Peyer's patch (tissue), 4 donors: ENCODE measurements around the gene HOXA5. TPM values are rescaled to one million over a fixed set of nuclear protein-coding genes. Genes with fewer than 3 reads are reported as not detected.

Source experiments
- DNase-seq, 3 donors: peaks; one replicate each; pipeline ENCODE4 v3.0.0-alpha.2; 2017 to 2019
- H3K27ac ChIP-seq, 4 donors: fragments of 200-600 bp; sonication (generic); one replicate each; pipeline ENCODE4 v1.5.1; 2016 to 2019
- H3K27me3 ChIP-seq, 2 donors: fragments of 200-600 bp; sonication (generic); one replicate each; pipeline ENCODE4 v1.5.1; 2019
- H3K36me3 ChIP-seq, 3 donors: fragments of 200-600 bp; sonication (generic); one replicate each; pipeline ENCODE4 v1.5.1; 2016 to 2019
- H3K4me1 ChIP-seq, 4 donors: fragments of 200-600 bp; sonication (generic); one replicate each; pipeline ENCODE4 v1.5.1; 2016 to 2019
- H3K4me3 ChIP-seq, 4 donors: fragments of 200-600 bp; sonication (generic); 1 replicate in 3 of 4; 2 replicates in 1 of 4; pipeline ENCODE4 v1.5.1; 2016 to 2019; ENCODE audit warnings: mild to moderate bottlenecking in 1 of 4
- H3K9me3 ChIP-seq, 4 donors: fragments of 200-600 bp; sonication (generic); one replicate each; pipeline ENCODE4 v1.5.1; 2016 to 2019; ENCODE audit warnings: mild to moderate bottlenecking in 1 of 4
- POLR2A ChIP-seq, 2 donors: fragments of 450-650 bp; IDR thresholded peaks; one replicate each; pipeline ENCODE4 v1.5.1; 2017; ENCODE audit warnings: antibody characterized with exemption in 2 of 2, mild to moderate bottlenecking in 2 of 2, moderate library complexity in 2 of 2
- total RNA-seq, 4 donors: library from RNA; depleted of rRNA; stranded (reverse); fragments of >200 nt; gene quantifications; one replicate each; pipeline ENCODE4 v1.1.0, GENCODE V29; 2016
- TF ChIP-seq, protein P1 (sequence below), 6 experiments: fragments of 450-650 bp in 4 of 6; fragments of 200-600 bp in 2 of 6; sonication (generic) in 1 of 6; IDR thresholded peaks; one replicate each; pipeline ENCODE4 v1.5.1; 2017 to 2019; ENCODE audit warnings: antibody characterized with exemption in 6 of 6, mild to moderate bottlenecking in 3 of 6, moderate library complexity in 1 of 6

Gene HOXA5
- total RNA-seq, 4 donors from 2014 or later: 8.3 to 24.3 (median 20.1) TPM

DNA sequence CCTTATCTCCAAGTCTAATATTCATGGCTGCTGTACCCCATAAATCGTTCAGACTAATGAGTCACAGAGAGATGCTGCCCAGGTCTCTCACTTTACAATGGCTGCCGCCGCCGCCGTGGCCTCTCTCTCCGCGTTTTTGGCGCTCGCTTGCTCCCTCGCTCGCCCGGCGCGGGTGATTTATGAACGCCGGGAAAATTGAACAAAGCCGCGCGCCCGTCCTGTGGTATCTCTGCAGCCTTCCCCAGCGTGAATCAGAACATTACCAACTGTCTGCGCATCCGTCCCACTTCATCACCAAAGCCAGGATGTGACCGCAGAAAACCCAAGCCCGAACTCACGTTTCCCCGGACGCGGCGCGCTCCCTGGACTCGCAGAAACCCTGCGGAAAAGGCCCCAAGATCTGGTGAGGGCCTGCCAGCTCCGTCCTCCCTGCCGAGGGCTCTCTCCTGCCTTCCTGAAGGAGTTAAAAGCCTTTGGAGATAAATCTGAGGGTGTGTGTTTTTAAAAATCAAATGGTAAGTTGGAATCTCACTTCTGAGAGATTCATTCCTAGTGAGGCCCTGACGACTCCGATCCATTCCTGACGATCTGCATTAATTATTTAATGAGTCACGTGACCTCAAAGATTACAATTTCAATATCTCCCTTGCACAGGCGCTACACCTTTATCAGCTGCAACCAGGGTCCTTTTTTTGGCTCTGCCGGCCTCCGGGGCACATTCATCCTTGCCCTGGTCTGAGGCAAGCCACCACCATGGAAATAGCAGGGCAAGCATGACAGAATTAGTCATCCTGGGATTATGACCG, 19.2 kb downstream of the HOXA5 start:
- no peaks in the 10 kb centered on the region for H3K36me3 ChIP-seq
- TF ChIP-seq POLR2A (IDR thresholded peaks at IDR 0.05): no peak
- TF ChIP-seq, protein P1, sequence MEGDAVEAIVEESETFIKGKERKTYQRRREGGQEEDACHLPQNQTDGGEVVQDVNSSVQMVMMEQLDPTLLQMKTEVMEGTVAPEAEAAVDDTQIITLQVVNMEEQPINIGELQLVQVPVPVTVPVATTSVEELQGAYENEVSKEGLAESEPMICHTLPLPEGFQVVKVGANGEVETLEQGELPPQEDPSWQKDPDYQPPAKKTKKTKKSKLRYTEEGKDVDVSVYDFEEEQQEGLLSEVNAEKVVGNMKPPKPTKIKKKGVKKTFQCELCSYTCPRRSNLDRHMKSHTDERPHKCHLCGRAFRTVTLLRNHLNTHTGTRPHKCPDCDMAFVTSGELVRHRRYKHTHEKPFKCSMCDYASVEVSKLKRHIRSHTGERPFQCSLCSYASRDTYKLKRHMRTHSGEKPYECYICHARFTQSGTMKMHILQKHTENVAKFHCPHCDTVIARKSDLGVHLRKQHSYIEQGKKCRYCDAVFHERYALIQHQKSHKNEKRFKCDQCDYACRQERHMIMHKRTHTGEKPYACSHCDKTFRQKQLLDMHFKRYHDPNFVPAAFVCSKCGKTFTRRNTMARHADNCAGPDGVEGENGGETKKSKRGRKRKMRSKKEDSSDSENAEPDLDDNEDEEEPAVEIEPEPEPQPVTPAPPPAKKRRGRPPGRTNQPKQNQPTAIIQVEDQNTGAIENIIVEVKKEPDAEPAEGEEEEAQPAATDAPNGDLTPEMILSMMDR (IDR thresholded peaks at IDR 0.05): no peak
- H3K4me3 ChIP-seq: peak overlapping the region in 2 of 4 donors; percentile 30 to 35
- DNase-seq: peak in 2 of 3 donors; percentile 8 to 58
- H3K4me1 ChIP-seq: peaks cover 0 to 89% (median 5%) of the 10 kb centered on the region in 4 donors
- H3K27me3 ChIP-seq: no peaks in the 10 kb centered on the region
- H3K27ac ChIP-seq: peak overlapping the region in 3 of 4 donors; percentile 61 to 85 (median 74)
- no peaks in the 10 kb centered on the region for H3K9me3 ChIP-seq

DNA sequence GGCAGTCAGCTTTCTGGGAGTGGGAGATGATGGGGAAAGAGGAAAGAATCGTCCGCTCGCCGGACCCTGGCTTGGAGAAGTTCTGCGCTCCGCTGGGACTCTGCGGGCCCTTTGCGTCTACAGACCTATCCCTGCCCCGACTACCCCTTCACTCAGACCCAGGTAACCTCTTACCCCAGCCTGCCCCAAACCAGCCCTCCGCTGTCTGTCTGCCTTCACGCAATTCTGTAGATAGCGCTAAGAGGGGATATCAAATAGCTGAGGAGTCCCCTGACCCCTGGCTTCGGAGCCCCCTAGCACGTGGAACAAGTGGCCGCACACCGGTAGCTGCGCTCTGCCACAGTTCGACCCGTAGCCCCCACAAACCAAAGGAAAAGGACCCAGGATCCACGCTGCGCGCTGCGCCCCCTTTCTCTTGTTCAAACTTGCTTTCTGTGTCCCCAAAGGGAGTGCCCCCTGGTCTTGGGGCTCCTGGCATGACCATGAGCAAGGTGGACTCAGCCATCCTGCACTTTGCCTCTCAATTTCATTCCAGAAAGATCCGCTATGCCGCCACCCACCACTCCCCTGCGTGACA, 19.9 kb downstream of the HOXA5 start:
- Histone ChIP-seq H3K9me3 (no peaks in the 10 kb centered on the region), H3K27ac (peak overlapping the region; percentile 10 to 85 (median 68)), H3K4me1 (peaks cover 0 to 89% (median 4%) of the 10 kb centered on the region in 4 donors), H3K4me3 (peak overlapping the region in 2 of 4 donors; percentile 35 to 50), H3K36me3 (no peaks in the 10 kb centered on the region), H3K27me3 (no peaks in the 10 kb centered on the region)
- peak in 1 of 3 donors; percentile 55 for DNase-seq
- TF ChIP-seq POLR2A (IDR thresholded peaks at IDR 0.05): no peak
- TF ChIP-seq, protein P1 (IDR thresholded peaks at IDR 0.05): no peak

DNA sequence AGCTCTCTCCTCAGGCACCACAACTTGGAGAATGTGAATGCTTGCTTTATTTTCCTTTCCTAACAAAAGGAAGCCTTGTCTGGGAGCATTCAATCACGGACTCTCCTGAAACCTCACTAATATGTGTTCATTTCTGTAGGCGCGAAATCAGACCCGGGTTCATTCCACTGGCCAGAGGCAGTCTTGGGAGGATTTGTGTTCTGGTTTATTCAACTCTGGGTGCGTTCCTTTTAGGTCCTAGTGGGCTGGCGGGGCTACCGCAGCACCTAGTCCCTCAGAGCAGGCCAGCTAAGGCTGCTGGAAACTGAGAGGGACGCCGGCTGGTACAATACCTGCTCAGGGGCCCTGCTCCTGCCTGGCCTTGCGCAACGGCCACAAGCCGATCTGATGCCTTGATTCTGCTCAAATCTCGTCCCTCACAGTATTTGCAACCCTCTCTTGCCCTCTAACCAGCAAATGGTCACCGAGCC, 20.4 kb downstream of the HOXA5 start:
- Histone ChIP-seq H3K9me3 (no peaks in the 10 kb centered on the region), H3K4me1 (peaks cover 0 to 89% (median 4%) of the 10 kb centered on the region in 4 donors), H3K27ac (peak overlapping the region; percentile 10 to 85 (median 68)), H3K27me3 (no peaks in the 10 kb centered on the region), H3K36me3 (no peaks in the 10 kb centered on the region), H3K4me3 (peak overlapping the region in 3 of 4 donors; percentile 19 to 50 (median 35))
- TF ChIP-seq, protein P1 (IDR thresholded peaks at IDR 0.05): no peak
- TF ChIP-seq POLR2A (IDR thresholded peaks at IDR 0.05): no peak
- peak in 1 of 3 donors; percentile 59 for DNase-seq

DNA sequence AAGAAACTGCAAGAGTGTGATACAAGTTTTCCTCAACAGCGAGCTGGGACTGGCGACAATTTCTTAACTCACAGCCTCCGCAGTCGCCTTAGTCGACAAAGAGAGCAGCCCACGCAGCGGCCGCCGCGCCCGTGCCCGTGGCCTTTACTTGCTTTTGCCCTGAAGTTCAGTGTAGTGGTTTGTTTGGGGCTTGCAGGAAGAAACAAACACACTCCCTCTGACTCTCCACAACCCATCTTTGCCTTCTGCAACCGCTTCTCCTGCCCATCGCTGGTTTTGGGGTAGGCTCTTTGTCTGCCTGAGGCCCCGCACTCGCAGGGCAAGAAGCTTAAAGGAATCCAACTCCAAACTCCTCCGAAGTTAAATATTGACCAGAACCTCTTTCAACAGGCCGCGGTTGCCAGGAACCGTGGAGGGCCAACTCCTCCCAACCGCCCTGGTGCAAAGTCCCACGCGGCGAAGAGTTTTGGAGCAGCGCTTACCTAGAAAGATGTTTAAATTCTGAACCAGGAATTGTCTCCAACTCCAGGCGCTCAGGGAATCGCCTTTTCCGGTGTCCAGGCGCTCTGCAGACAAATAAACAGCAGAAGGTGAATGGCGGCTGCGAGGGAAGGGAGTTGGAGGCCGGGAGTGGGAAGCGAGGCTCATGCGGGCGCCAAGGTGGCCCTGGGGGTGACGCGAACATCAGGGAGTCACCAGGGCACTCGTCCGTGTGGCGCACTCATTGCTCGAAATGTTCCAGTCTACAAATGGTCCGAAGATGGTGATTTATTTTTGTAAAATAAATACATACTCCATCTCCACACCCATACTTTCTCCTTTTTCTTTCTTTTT, 21.2 kb downstream of the HOXA5 start:
- H3K27me3 ChIP-seq: no peaks in the 10 kb centered on the region
- H3K27ac ChIP-seq: peak overlapping the region; percentile 10 to 85 (median 68)
- DNase-seq: peak in 2 of 3 donors; percentile 84
- peak overlapping the region in 3 of 4 donors; percentile 19 to 50 (median 35) for H3K4me3 ChIP-seq
- TF ChIP-seq, protein P1 (IDR thresholded peaks at IDR 0.05): peak in 1 of 6 experiments; percentile 4
- peak in 1 of 2 donors; percentile 7 for TF ChIP-seq POLR2A (IDR thresholded peaks at IDR 0.05)
- peaks cover 0 to 89% (median 4%) of the 10 kb centered on the region in 4 donors for H3K4me1 ChIP-seq
- no peaks in the 10 kb centered on the region for H3K36me3 ChIP-seq
- H3K9me3 ChIP-seq: no peaks in the 10 kb centered on the region

DNA sequence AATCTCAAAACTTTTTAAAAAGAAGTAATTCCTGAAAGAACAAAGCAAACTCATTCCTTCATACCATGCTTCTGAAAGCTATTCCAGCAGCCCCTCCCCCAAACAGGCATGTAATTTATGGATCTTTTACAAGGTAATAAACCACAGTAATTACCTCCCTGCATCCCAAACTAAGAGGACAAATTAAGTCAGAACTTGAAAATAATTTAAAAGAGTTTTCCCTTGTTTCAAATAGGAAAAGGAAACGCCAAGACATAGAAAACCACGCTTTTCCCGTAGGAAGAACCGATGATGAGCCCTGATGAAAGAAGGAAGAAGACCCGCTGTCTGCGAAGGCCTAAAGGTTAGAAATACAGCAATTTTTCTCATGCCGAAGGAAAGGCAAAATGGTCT, 21.8 kb downstream of the HOXA5 start:
- DNase-seq: no peak
- TF ChIP-seq POLR2A (IDR thresholded peaks at IDR 0.05): no peak
- TF ChIP-seq, protein P1 (IDR thresholded peaks at IDR 0.05): no peak
- H3K36me3 ChIP-seq: no peaks in the 10 kb centered on the region
- peak overlapping the region in 2 of 4 donors; percentile 35 to 50 for H3K4me3 ChIP-seq
- H3K9me3 ChIP-seq: no peaks in the 10 kb centered on the region
- H3K27me3 ChIP-seq: no peaks in the 10 kb centered on the region
- peak overlapping the region in 3 of 4 donors; percentile 61 to 85 (median 74) for H3K27ac ChIP-seq
- peaks cover 0 to 88% (median 4%) of the 10 kb centered on the region in 4 donors for H3K4me1 ChIP-seq
